ENCODE results near the gene MIA2.
"Not testable (repeated sequence)": the region's sequence is repeated elsewhere in the genome, so short reads cannot be mapped to it uniquely, and the experiment has no call there.

The MIA2 gene

DNA sequence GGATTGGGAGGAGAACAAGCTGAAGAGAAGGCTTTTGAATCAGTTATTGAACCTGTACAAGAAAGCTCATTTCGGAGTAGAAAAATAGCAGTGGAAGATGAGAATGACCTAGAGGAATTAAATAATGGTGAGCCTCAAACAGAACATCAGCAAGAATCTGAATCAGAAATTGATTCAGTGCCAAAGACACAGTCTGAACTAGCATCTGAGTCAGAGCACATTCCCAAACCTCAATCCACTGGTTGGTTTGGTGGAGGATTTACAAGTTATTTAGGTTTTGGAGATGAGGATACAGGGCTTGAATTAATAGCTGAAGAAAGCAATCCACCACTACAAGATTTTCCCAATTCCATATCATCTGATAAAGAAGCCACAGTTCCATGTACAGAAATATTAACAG, 13.5 kb downstream of the MIA2 start:
- no peaks in the 10 kb centered on the region for H3K9me3 ChIP-seq (ENCODE audit: control insufficient read depth, insufficient read depth, low read length)

DNA sequence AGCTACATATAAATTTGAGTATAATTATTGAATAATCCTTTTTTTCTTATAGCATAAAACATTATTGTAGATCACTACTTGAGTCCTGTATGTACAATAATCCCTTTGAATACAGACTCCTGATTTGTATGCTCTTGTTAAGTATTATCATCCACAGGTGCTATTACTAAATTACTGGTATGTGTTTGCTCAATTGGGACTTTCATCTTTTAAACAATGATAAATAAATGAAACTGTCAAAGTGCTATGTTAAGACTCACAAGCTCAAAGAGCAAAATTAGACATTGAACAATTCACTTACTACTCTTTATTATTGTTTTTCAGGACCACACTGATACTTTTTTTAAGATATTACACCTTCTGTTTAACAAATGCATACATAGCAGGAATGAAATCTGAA, 17.8 kb downstream of the MIA2 start:
- Histone ChIP-seq H3K36me3 (ENCODE audit: insufficient read depth, low read length) (no peaks in the 10 kb centered on the region), H3K9me3 (ENCODE audit: control insufficient read depth, insufficient read depth, low read length) (no peaks in the 10 kb centered on the region), H3K9ac (ENCODE audit: low read depth, low read length) (no peak overlapping the region), H3K4me1 (ENCODE audit: insufficient read depth, low read length) (no peaks in the 10 kb centered on the region)

More for the DNA sequence above, 13.5 kb downstream of the MIA2 start:
- Histone ChIP-seq H3K36me3 (ENCODE audit: insufficient read depth, low read length) (no peaks in the 10 kb centered on the region), H3K4me1 (ENCODE audit: insufficient read depth, low read length) (no peaks in the 10 kb centered on the region), H3K9ac (ENCODE audit: low read depth, low read length) (no peak overlapping the region)

DNA sequence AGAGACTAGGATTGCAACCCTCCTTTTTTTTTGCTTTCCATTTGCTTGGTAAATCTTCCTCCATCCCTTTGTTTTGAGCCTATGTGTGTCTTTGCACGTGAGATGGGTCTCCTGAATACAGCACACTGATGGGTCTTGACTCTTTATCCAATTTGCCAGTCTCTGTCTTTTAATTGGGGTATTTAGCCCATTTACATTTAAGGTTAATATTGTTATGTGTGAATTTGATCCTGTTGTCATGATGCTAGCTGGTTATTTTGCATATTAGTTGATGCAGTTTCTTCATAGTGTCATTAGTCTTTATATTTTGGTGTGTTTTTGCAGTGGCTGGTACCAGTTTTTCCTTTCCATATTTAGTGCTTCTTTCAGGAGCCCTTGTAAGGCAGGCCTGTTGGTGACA, 23.7 kb downstream of the MIA2 start:
- not testable (repeated sequence) for H3K9ac ChIP-seq (ENCODE audit: low read depth, low read length); H3K4me1 ChIP-seq (ENCODE audit: insufficient read depth, low read length); H3K9me3 ChIP-seq (ENCODE audit: control insufficient read depth, insufficient read depth, low read length); H3K36me3 ChIP-seq (ENCODE audit: insufficient read depth, low read length)

DNA sequence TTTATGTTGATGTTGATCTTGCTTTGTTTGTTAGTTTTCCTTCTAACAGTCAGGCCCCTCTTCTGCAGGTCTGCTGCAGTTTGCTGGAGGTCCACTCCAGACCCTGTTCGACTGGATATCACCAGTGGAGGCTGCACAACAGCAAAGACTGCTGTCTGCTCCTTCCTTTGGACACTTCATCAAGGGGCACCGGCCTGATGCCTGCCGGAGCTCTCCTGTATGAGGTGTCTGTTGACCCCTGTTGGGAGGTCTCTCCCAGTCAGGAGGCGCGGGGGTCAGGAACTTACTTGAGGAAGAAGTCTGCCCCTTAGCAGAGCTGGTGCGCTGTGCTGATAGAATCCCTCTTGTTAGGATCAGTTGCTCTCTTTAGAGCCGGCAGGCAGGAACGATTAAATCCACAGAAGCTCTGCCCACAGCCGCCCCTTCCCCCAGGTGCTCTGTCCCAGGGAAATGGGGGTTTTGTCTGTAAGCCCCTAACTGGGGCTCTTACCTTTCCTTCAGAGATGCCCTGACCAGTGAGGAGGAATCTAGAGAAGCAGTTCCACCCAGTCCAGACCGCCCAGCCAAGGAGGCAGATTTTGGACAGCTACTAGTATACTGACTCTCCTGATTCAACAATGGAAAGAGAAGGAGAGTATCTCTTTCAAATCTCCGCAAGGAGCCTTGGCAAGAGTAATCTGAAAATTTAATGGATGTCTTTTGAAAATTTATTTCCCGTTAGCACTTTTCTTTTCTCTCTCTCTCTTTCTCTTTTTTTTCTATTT, 25.2 kb downstream of the MIA2 start:
- Histone ChIP-seq H3K9ac (ENCODE audit: low read depth, low read length) (no peak overlapping the region), H3K36me3 (ENCODE audit: insufficient read depth, low read length) (no peaks in the 10 kb centered on the region), H3K4me1 (ENCODE audit: insufficient read depth, low read length) (no peaks in the 10 kb centered on the region), H3K9me3 (ENCODE audit: control insufficient read depth, insufficient read depth, low read length) (no peaks in the 10 kb centered on the region)

DNA sequence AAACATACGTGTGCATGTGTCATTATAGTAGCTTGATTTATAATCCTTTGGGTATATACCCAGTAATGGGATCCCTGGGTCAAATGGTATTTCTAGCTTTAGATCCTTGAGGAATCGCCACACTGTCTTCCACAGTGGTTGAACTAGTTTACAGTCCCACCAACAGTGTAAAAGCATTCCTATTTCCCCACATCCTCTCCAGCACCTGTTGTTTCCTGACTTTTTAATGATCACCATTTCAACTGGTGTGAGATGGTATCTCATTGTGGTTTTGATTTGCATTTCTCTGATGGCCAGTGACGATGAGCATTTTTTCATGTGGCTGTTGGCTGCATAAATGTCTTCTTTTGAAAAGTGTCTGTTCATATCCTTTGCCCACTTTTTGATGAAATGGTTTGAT, 26.4 kb downstream of the MIA2 start:
- H3K4me1 ChIP-seq (ENCODE audit: insufficient read depth, low read length), result not testable (repeated sequence)

DNA sequence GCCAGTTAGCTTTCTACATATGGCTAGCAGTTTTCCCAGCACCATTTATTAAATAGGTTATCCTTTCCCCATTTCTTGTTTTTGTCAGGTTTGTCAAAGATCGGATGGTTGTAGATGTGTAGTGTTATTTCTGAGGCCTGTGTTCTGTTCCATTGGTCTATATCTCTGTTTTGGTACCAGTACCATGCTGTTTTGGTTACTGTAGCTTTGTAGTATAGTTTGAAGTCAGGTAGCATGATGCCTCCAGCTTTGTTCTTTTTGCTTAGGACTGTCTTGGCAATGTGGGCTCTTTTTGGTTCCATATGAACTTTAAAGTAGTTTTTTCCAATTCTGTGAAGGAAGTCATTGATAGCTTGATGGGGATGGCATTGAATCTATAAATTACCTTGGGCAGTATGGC, 28.5 kb downstream of the MIA2 start:
- H3K9ac ChIP-seq (ENCODE audit: low read depth, low read length); H3K9me3 ChIP-seq (ENCODE audit: control insufficient read depth, insufficient read depth, low read length); H3K4me1 ChIP-seq (ENCODE audit: insufficient read depth, low read length); H3K36me3 ChIP-seq (ENCODE audit: insufficient read depth, low read length): not testable (repeated sequence)

More for the DNA sequence above, 26.4 kb downstream of the MIA2 start:
- H3K9me3 ChIP-seq (ENCODE audit: control insufficient read depth, insufficient read depth, low read length); H3K9ac ChIP-seq (ENCODE audit: low read depth, low read length); H3K36me3 ChIP-seq (ENCODE audit: insufficient read depth, low read length): not testable (repeated sequence)

DNA sequence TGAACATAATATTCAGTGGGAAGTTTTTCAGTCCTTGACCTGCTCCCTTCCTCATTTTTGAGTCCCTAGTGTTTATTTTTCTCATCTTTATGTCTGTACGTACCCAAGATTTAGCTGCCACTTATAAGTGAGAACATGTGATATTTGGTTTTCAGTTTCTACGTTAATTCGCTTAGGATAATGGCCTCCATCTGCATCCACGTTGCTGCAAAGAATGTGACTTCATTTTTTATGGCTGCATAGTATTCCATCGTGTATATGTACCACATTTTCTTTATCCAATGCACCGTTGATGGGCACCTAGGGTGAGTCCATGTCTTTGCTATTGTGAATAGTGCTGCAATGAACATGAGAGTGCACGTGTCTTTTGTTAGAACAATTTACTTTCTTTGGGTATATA, 30.3 kb downstream of the MIA2 start:
- Histone ChIP-seq H3K36me3 (ENCODE audit: insufficient read depth, low read length) (no peaks in the 10 kb centered on the region), H3K4me1 (ENCODE audit: insufficient read depth, low read length) (no peaks in the 10 kb centered on the region), H3K9me3 (ENCODE audit: control insufficient read depth, insufficient read depth, low read length) (no peaks in the 10 kb centered on the region), H3K9ac (ENCODE audit: low read depth, low read length) (no peak overlapping the region)

DNA sequence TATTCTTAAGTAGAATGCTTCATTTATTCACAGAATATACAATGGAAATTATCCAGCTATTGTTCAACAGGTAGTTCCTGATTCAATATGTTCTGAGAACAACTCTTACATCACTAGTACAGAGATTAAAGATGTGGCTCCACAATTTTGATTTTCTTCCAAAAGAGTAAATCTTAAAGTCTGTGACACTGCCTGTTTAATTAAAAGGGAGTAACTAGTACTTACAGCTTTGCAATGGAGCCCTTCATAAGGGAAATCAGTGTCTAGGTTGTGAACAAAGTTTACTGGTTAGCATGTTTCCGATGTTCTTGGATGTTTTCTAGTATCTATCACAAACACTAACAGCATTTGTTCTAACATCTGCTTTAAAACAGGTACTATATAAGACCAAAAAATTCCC, 30.8 kb downstream of the MIA2 start:
- Histone ChIP-seq H3K9me3 (ENCODE audit: control insufficient read depth, insufficient read depth, low read length) (no peaks in the 10 kb centered on the region), H3K36me3 (ENCODE audit: insufficient read depth, low read length) (no peaks in the 10 kb centered on the region), H3K9ac (ENCODE audit: low read depth, low read length) (no peak overlapping the region), H3K4me1 (ENCODE audit: insufficient read depth, low read length) (no peaks in the 10 kb centered on the region)

DNA sequence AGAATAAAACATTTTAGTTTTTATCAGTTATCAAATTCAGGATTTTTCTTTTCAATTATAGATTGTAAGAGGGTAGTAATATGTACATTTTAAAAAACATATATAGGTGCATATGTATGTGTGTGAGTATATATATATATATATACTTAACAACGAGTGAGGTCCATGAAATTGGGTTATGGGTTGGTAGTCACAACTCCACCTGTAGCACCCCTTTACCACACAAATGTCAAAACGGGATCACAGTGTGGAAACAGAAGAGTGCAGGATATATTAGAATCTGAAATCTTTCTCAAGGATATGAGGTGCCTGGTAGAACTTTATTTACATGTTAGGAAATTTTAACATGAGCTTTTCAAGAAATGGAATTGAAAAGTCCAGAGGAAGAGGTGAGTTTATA, 31.3 kb downstream of the MIA2 start:
- no peaks in the 10 kb centered on the region for H3K9me3 ChIP-seq (ENCODE audit: control insufficient read depth, insufficient read depth, low read length)
- H3K36me3 ChIP-seq (ENCODE audit: insufficient read depth, low read length), result no peaks in the 10 kb centered on the region
- no peaks in the 10 kb centered on the region for H3K4me1 ChIP-seq (ENCODE audit: insufficient read depth, low read length)
- H3K9ac ChIP-seq (ENCODE audit: low read depth, low read length), result no peak overlapping the region

DNA sequence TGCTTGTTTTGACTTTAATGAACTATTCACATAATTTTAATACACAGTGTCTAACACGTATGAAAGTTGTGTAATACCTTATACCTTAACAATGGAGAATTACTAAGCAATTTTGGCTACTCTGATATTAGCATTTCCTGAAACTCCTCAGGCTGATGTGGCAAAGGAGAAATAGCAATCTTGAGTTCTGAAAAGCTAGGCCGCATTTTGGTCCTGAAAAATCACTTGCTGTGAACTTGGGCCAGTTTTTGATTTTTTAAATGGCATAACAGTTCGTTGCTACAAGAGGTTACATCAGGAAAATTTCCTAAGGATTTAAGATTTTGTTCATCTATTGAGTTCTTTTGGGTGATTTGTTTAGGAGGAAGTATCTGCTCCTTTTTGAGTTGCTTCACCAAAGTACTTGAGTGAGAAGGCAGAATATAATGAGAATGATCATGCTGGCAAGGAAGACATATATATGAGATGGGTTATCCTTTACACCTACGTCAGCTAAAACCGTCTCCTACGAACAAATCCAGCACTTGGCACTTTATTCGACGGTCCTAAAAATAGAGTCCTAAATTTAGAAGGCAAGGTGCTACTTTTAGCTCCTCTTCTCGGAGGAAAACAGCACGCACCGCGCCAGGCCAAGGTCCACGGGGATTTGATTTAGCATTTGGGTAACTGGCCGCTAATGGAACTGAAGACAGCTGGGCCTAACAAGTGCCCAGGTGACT, 32.2 kb downstream of the MIA2 start:
- H3K9me3 ChIP-seq (ENCODE audit: control insufficient read depth, insufficient read depth, low read length), result peaks cover 3% of the 10 kb centered on the region; the same call in 1 of the 2 replicates
- no peaks in the 10 kb centered on the region for H3K36me3 ChIP-seq (ENCODE audit: insufficient read depth, low read length)
- no peaks in the 10 kb centered on the region for H3K4me1 ChIP-seq (ENCODE audit: insufficient read depth, low read length)
- H3K9ac ChIP-seq (ENCODE audit: low read depth, low read length), result peak overlapping the region; percentile 91

DNA sequence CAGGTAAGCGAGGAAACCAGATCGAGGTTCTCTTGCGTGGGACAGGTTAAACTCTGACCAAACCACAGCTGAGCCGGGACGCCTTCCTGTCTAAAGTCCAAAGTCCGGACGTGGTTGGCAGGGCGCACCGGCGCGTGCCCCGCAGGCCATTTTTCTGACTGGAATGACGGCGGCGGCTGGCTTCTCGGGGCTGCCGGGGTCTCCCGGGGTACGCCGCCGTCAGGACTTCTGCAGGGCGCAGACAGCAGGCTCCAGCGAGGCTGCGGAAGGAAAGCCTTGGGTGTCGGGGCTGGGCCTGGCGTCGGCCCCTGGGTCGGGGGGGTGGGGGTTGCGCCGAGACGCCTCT, 32.8 kb downstream of the MIA2 start:
- no peaks in the 10 kb centered on the region for H3K36me3 ChIP-seq (ENCODE audit: insufficient read depth, low read length)
- peaks cover 4% of the 10 kb centered on the region; the same call in 1 of the 2 replicates for H3K9me3 ChIP-seq (ENCODE audit: control insufficient read depth, insufficient read depth, low read length)

DNA sequence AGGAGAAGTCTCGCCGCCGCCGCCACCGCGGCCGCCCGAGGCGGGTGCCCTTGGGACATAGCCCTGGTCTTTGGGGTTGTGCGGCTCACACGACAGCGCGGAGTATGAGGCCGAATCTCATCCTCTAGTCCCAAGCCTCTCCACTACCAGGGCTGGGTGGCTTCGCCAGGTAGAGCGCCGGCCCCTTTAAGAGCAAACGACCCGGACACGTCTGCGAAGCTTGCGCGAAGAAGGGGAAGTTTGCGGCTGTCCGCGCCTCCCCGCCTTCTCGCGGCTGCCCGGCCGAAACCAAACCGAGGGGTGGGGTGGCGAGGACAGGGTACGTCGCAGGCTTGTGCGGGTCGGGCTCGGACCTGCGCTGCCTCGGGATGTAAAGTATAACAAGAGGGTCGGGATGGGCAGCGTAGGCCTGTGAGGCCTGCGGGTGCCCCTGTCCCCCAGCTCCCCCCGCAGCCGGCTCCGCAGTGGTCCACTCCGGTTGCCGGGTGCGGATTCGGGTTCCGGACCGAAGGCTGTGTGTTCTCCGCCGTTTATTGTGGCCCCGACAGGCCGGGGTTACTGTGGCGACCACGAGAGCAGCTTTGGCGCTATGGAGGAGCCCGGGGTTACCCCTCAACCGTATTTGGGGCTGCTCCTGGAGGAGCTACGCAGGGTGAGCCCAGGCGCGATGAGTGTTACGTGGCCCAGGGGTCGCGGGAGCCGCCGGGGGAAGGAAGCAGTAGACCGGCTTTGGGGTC, 33.3 kb downstream of the MIA2 start:
- no peaks in the 10 kb centered on the region for H3K36me3 ChIP-seq (ENCODE audit: insufficient read depth, low read length)
- H3K9ac ChIP-seq (ENCODE audit: low read depth, low read length), result peak overlapping the region; percentile 91
- H3K4me1 ChIP-seq (ENCODE audit: insufficient read depth, low read length), result no peaks in the 10 kb centered on the region
- H3K9me3 ChIP-seq (ENCODE audit: control insufficient read depth, insufficient read depth, low read length), result peaks cover 4% of the 10 kb centered on the region; the same call in 1 of the 2 replicates

More for the DNA sequence above, 32.8 kb downstream of the MIA2 start:
- Histone ChIP-seq H3K4me1 (ENCODE audit: insufficient read depth, low read length) (no peaks in the 10 kb centered on the region), H3K9ac (ENCODE audit: low read depth, low read length) (peak overlapping the region; percentile 91)

DNA sequence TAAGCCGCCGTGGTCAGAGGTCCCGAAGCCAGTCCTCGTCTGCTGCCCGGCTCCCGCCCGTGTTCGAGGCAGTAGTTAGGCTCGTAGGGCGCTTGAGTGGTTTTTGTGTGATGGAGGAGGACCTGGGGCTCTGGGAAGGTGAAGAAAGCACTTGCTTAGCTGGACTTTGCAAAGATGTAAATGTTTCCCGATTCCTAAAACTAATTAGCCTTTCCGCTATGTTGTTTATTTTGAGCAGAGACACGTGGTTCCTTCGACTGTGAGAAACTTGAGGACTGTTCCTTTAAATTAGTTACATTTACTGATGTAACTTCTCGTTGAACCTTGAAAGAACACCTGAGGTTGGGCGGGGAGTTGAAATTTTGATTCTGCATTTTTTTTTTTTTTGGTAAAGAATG, 33.9 kb downstream of the MIA2 start:
- peak overlapping the region; percentile 91 for H3K9ac ChIP-seq (ENCODE audit: low read depth, low read length)
- no peaks in the 10 kb centered on the region for H3K36me3 ChIP-seq (ENCODE audit: insufficient read depth, low read length)
- no peaks in the 10 kb centered on the region for H3K4me1 ChIP-seq (ENCODE audit: insufficient read depth, low read length)
- H3K9me3 ChIP-seq (ENCODE audit: control insufficient read depth, insufficient read depth, low read length), result peaks cover 4% of the 10 kb centered on the region; the same call in 1 of the 2 replicates

DNA sequence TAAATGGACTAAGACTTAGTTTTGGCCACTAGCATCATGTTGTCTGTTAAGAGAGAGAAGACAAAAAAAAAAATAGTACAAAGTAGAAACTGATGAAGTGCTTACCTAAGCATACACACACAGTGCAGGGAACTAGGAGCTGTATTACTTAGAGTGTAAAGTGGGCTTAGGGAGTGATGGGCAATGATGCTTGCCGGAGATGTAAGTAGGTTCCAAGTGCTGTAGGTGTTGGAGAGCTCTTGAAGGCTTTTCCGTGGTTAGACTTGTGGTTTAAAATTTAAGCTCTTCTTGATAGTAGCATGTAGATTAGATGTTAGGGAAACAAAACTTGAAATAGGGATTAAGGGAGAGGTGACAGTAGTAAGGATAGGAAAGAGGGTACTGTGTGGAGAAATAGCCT, 34.7 kb downstream of the MIA2 start:
- Histone ChIP-seq H3K9ac (ENCODE audit: low read depth, low read length) (no peak overlapping the region), H3K4me1 (ENCODE audit: insufficient read depth, low read length) (no peaks in the 10 kb centered on the region), H3K36me3 (ENCODE audit: insufficient read depth, low read length) (no peaks in the 10 kb centered on the region), H3K9me3 (ENCODE audit: control insufficient read depth, insufficient read depth, low read length) (peaks cover 4% of the 10 kb centered on the region; the same call in 1 of the 2 replicates)

DNA sequence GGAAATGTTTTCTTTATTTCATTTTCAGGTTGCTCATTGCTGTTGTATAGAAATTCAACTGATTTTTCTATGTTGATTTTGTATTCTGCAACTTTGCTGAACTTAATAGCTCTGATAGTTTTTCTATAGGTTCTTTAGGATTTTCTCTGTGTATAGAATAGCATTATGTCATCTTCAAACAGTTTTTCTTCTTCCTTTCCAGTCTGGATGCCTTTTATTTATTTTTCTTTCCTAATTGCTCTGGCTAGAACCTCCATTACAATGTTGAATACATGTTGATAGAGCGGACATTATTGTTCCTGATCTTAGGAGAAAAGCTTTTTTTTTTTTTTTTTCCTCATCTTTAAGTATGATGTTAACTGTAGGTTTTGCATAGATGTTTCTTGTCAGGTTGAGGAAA, 39.2 kb downstream of the MIA2 start:
- Histone ChIP-seq H3K9ac (ENCODE audit: low read depth, low read length) (no peak overlapping the region), H3K4me1 (ENCODE audit: insufficient read depth, low read length) (no peaks in the 10 kb centered on the region), H3K9me3 (ENCODE audit: control insufficient read depth, insufficient read depth, low read length) (peaks cover 4% of the 10 kb centered on the region; the same call in 1 of the 2 replicates), H3K36me3 (ENCODE audit: insufficient read depth, low read length) (no peaks in the 10 kb centered on the region)

Measured in ES-I3 (cell line).